Transverse colon (tissue), 4 donors: ENCODE results near the gene CALCB. TPM values are rescaled to one million over a fixed set of nuclear protein-coding genes. Genes with fewer than 3 reads are reported as not detected.

Source experiments
- DNase-seq: peaks from one replicate; pipeline ENCODE4 v3.0.0-alpha.2; 2019
- H3K27ac ChIP-seq, 4 donors: fragments of 200-600 bp; sonication (generic); 2 replicates each; pipeline ENCODE4 v1.5.1; 2016 to 2018; ENCODE audit warnings: inconsistent platforms in 4 of 4
- H3K27me3 ChIP-seq: fragments of 200-600 bp; sonication (generic); 2 replicates; pipeline ENCODE4 v1.5.1; 2017; ENCODE audit warnings: inconsistent platforms
- H3K36me3 ChIP-seq, 4 donors: fragments of 200-600 bp; sonication (generic); 2 replicates each; pipeline ENCODE4 v1.5.1; 2017 to 2019; ENCODE audit warnings: inconsistent platforms in 4 of 4
- H3K4me1 ChIP-seq, 4 donors: fragments of 200-600 bp; sonication (generic); 2 replicates each; pipeline ENCODE4 v1.5.1; 2017 to 2020; ENCODE audit warnings: inconsistent platforms in 4 of 4
- H3K4me3 ChIP-seq, 4 donors: fragments of 200-600 bp; sonication (generic); 1 replicate in 1 of 4; 2 replicates in 3 of 4; pipeline versions ENCODE4 v1.5.1 to v1.6.1; 2017 to 2019; ENCODE audit warnings: inconsistent platforms in 4 of 4
- H3K9me3 ChIP-seq, 2 donors: fragments of 200-600 bp; sonication (generic); 2 replicates each; pipeline ENCODE4 v1.5.1; 2017 to 2019; ENCODE audit warnings: inconsistent platforms in 2 of 2
- EP300 ChIP-seq: sonication (generic); formaldehyde crosslinking; IDR thresholded peaks from one replicate; pipeline ENCODE4 v1.6.1; 2017; ENCODE audit warnings: antibody characterized with exemption, low read depth
- POLR2A ChIP-seq: fragments of 450-650 bp; IDR thresholded peaks from one replicate; pipeline ENCODE4 v1.6.1; 2016; ENCODE audit warnings: antibody characterized with exemption, mild to moderate bottlenecking, moderate library complexity
- POLR2AphosphoS5 ChIP-seq, 3 donors: sonication (generic); formaldehyde crosslinking; IDR thresholded peaks; one replicate each; pipeline ENCODE4 v1.6.1; 2016; ENCODE audit warnings: antibody characterized with exemption in 3 of 3
- WGBS, 2 donors: methylation state at CpG; one replicate each; pipeline ENCODE4 v1.1.5; 2018; ENCODE audit warnings: low coverage in 1 of 2; 5-methylcytosine and 5-hydroxymethylcytosine counted together
- in situ Hi-C, 4 donors: fragments of 200-750 bp; cut with MboI; loops; one replicate each; pipeline versions ENCODE4 v1.15.0 to v1.15.1; 2017; ENCODE audit warnings: low sequenced_read_pairs in 3 of 4, low pct_ligation_motif_present in 1 of 4, low pct_unique_long_range_greater_than_20kb in 1 of 4
- intact Hi-C: fragments of 100-400 bp; cut with DNase I; formaldehyde crosslinking; loops from one replicate; pipeline ENCODE4 v1.15.1; 2023; ENCODE audit warnings: low total_unique reads
- total RNA-seq, 4 donors: library from RNA; depleted of rRNA; stranded (reverse); fragments of >200 nt; gene quantifications; one replicate each; pipeline ENCODE4 v1.1.0, GENCODE V29; 2016
- TF ChIP-seq, protein P1 (sequence below), 5 experiments: fragments of 200-600 bp in 3 of 5; fragments of 450-650 bp in 2 of 5; sonication (generic) in 3 of 5; IDR thresholded peaks; 1 replicate in 2 of 5; 2 replicates in 3 of 5; pipeline ENCODE4 v1.5.1; 2016 to 2017; ENCODE audit warnings: antibody characterized with exemption in 5 of 5, inconsistent platforms in 3 of 5, mild to moderate bottlenecking in 2 of 5, moderate library complexity in 1 of 5

Gene CALCB
- total RNA-seq, 4 donors from 2014 or later: 0.60 to 0.75 (median 0.64) TPM; not detected in 1

DNA sequence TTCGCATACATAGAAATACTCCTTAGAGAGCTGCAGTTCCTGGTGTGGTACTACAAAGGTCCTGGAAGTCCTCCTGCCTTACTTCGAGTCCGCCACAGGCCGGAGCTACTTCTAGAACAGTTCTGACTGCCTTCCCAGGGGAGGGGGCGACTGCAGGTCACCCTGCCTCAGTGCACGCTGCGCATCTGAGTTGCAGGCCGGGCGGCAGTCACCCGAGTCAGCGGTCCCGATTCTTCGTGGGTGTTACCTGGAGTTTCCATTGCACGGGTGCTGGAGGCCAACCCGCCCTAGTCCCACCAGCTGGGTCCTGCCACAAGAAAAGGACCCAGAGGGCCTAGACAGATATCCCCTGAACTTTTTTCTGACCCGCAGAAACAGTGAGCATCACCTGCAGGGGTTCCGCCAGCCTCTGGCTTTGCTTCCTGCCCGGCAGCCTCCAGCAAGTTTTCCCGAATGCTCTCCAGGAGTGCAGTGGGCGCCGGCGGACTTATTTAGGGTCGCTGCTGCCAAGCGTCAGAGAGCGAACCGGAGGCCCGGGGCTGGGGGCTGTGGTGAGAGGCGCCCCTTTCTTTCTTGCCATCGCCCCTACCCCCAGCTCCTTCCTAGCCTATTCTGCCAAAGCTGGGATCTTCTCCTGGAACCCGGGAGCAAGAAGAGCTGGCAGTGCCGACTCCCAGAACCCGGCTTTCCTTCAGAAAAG lies 1.7 kb upstream of the CALCB start:
- H3K4me1 ChIP-seq: peaks cover 18 to 21% (median 19%) of the 10 kb centered on the region in 4 donors
- intact Hi-C loops (no loop called here), in situ Hi-C loops (loop anchor here in 2 of 4 donors (10.0 kb wide), 1 partner anchor 157 kb away; no protein-coding TSS in a partner anchor)
- no peak for DNase-seq
- H3K36me3 ChIP-seq: no peaks in the 10 kb centered on the region
- H3K4me3 ChIP-seq: no peak overlapping the region
- no peak overlapping the region for H3K27ac ChIP-seq
- WGBS, 2 donors: 93 to 94% methylated on average over 3 to 31 of the region's 32 CpGs
- TF ChIP-seq POLR2AphosphoS5 (IDR thresholded peaks at IDR 0.05): no peak
- TF ChIP-seq, protein P1, sequence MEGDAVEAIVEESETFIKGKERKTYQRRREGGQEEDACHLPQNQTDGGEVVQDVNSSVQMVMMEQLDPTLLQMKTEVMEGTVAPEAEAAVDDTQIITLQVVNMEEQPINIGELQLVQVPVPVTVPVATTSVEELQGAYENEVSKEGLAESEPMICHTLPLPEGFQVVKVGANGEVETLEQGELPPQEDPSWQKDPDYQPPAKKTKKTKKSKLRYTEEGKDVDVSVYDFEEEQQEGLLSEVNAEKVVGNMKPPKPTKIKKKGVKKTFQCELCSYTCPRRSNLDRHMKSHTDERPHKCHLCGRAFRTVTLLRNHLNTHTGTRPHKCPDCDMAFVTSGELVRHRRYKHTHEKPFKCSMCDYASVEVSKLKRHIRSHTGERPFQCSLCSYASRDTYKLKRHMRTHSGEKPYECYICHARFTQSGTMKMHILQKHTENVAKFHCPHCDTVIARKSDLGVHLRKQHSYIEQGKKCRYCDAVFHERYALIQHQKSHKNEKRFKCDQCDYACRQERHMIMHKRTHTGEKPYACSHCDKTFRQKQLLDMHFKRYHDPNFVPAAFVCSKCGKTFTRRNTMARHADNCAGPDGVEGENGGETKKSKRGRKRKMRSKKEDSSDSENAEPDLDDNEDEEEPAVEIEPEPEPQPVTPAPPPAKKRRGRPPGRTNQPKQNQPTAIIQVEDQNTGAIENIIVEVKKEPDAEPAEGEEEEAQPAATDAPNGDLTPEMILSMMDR (IDR thresholded peaks at IDR 0.05): no peak
- TF ChIP-seq EP300: no peak
- TF ChIP-seq POLR2A: no peak
- no peaks in the 10 kb centered on the region for H3K9me3 ChIP-seq
- peaks cover 44% of the 10 kb centered on the region for H3K27me3 ChIP-seq

DNA sequence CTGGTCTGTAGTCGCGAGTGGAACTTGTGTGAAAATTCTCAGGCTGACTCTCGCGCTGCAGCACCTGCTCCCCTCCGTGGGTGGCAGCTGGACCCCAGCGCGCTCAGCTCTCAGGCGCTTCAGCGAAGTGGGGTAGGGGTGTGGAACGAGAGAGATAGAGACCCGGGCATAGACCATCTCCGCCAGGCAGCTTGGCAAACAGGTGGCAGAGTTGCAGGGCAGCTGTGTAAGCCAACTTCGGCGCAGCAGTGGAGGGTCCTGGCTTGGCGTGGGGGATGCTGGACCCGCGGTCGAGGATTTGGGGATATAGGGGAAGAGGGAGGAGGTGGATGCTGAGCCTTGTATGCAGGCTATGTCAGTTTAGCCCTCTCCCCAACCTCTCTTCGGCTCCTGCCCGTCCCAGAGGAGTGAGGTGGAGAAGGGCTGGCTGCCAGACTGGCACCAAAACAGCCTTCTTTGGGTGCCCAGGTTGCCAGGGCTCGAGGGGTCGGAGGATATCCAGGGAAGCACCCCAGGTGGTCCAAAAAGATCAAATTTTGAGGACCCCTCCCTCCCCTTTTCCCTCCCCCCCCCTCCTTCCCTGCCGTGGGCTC lies 746 bp upstream of the CALCB start:
- H3K27me3 ChIP-seq: peaks cover 44% of the 10 kb centered on the region
- 78 to 89% methylated on average over 7 to 22 of the region's 23 CpGs for WGBS, 2 donors
- no peak overlapping the region for H3K27ac ChIP-seq
- H3K4me3 ChIP-seq: no peak overlapping the region
- H3K4me1 ChIP-seq: peaks cover 18 to 21% (median 19%) of the 10 kb centered on the region in 4 donors
- intact Hi-C loops: no loop called here
- no peak for DNase-seq
- TF ChIP-seq EP300: no peak
- no peak for TF ChIP-seq POLR2AphosphoS5 (IDR thresholded peaks at IDR 0.05)
- no peak for TF ChIP-seq POLR2A
- TF ChIP-seq, protein P1 (IDR thresholded peaks at IDR 0.05): no peak
- H3K9me3 ChIP-seq: no peaks in the 10 kb centered on the region
- in situ Hi-C loops: loop anchor here in 2 of 4 donors (10.0 kb wide), 1 partner anchor 158 kb away; no protein-coding TSS in a partner anchor
- no peaks in the 10 kb centered on the region for H3K36me3 ChIP-seq

DNA sequence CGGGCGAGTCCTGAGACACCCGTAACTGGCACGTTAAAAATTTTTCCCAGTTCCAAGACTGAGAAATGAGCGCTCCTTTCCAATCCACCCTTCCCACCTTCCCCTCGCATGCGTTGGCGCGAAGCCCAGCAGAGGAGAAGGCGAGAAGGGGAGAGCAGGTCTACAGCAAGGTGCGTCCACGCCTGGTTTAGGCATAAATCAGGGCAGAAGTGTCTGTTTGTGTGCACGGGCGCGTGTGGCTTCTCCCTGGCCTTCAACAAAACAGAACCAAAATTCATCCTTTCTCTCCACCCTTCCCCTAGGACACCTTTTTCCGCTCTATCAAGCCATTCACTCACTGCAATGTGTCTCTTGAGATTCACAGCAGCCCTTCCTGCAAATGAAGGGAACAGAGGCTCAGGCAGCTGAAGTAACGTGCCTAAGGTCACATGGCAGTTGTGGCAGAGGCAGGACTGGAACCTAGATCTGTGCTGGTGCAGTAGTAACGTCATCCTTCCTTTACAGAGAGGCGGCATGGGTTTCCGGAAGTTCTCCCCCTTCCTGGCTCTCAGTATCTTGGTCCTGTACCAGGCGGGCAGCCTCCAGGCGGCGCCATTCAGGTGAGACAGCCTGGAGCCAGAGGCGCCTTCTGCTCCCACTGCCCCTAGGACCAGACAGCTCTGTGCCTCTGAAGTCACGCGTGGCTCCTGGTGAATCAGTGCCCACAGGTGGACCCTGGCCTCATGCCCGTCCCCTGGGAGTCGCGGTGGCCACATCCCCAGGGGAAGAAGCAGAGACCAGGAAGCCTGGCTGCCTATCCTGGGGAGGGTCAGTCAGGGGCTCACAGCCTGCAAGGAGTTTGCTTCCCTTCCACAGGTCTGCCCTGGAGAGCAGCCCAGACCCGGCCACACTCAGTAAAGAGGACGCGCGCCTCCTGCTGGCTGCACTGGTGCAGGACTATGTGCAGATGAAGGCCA lies 1.1 kb downstream of the CALCB start:
- TF ChIP-seq, protein P1 (IDR thresholded peaks at IDR 0.05): peak; percentile 60 to 78 (median 77)
- no peak for TF ChIP-seq EP300

More for the DNA sequence above, 1.1 kb downstream of the CALCB start:
- H3K27ac ChIP-seq: no peak overlapping the region
- peaks cover 44% of the 10 kb centered on the region for H3K27me3 ChIP-seq
- H3K4me1 ChIP-seq: peaks cover 18 to 21% (median 19%) of the 10 kb centered on the region in 4 donors
- WGBS, 2 donors: 5 to 8% methylated on average over 10 to 33 of the region's 33 CpGs
- in situ Hi-C loops: loop anchor here in 3 of 4 donors (10.0 to 25.0 kb wide), 2 partner anchors 160 to 162 kb away; no protein-coding TSS in a partner anchor
- intact Hi-C loops: loop anchor here (5.0 kb wide), 1 partner anchor 167 kb away; no protein-coding TSS in a partner anchor
- no peaks in the 10 kb centered on the region for H3K9me3 ChIP-seq
- no peaks in the 10 kb centered on the region for H3K36me3 ChIP-seq
- peak overlapping the region in 3 of 4 donors; percentile 8 to 34 (median 19) for H3K4me3 ChIP-seq
- peak; percentile 86 for DNase-seq
